ENCODE data around the gene ABCG5.

- TF ChIP-seq POLR2A (IDR thresholded peaks at IDR 0.05) (no peak), CTCF (IDR thresholded peaks at IDR 0.05) (no peak)
These were observed 16.0 kb upstream of the ABCG5 start for GRCh38 chr2:43854671-43855070.
